AG04450 (cell line): ENCODE results near the gene PVALEF. TPM values are rescaled to one million over a fixed set of nuclear protein-coding genes. Genes with fewer than 3 reads are reported as not detected.

Source experiments
- CTCF ChIA-PET: fragments of 300-600, 350-600 bp; formaldehyde crosslinking; extraction: SDS; loops from one replicate; lab custom pipeline; 2022; ENCODE audit warnings: antibody characterized with exemption, inconsistent platforms; lab: Charles Lee
- POLR2A ChIA-PET: fragments of 350-600 bp; formaldehyde crosslinking; extraction: SDS; loops from one replicate; lab custom pipeline; 2021; ENCODE audit warnings: antibody characterized with exemption, inconsistent platforms; lab: Yijun Ruan, JAX
- DNase-seq: peaks from one replicate; pipeline ENCODE4 v3.0.0-alpha.2; 2011; ENCODE audit warnings: low read depth, low spot score
- H3K27ac ChIP-seq: one replicate; pipeline ENCODE4 v1.5.1; 2012; ENCODE audit warnings: low read depth, low read length, control low read depth
- H3K27me3 ChIP-seq: one replicate; pipeline ENCODE4 v1.6.0; 2012; ENCODE audit warnings: low read length; ENCODE audit not compliant: control insufficient read depth, insufficient read depth
- H3K4me3 ChIP-seq: 2 replicates; pipeline ENCODE4 v1.5.1; 2011; ENCODE audit warnings: mild to moderate bottlenecking, low read depth, low read length, control low read depth
- H3K9me3 ChIP-seq: 2 replicates; pipeline ENCODE4 v1.5.1; 2012; ENCODE audit warnings: low read length; ENCODE audit not compliant: control insufficient read depth, insufficient read depth
- polyA plus RNA-seq: library from polyadenylated mRNA; depleted of rRNA; stranded (reverse); fragments of >200 nt; gene quantifications from 2 replicates; pipeline ENCODE4 v1.2.3, GENCODE V29; 2011
- TF ChIP-seq, protein P1 (sequence below): IDR thresholded peaks from 2 replicates; pipeline ENCODE4 v1.5.1; 2011; ENCODE audit warnings: low read depth, low read length, control low read depth, inconsistent platforms

The PVALEF gene
- polyA plus RNA-seq, 1 experiment, result not detected

DNA sequence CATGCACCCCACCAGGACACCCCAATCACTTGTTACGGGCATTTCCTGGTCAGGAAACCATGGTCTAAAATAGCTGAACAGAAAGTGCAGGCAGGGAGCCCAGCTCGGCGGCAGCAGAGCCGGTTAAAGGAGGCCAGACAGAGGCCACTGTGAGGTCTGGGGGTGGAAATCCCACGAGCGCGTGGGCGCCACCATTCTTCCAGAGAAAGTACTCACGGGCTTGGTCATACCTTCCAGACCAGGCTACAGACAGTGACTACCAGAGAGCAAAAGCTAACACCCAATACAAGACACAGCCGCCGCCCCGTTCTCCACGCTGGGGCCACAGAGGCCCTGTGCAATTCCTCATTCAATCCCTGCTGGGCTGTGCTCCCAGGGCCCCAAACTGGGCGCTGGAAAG is 45.6 kb downstream of the PVALEF start:
- DNase-seq, result no peak
- Histone ChIP-seq H3K4me3 (no peak overlapping the region), H3K27me3 (no peaks in the 10 kb centered on the region), H3K9me3 (no peaks in the 10 kb centered on the region; the same call in 1 of the 2 replicates), H3K27ac (no peak overlapping the region)
- TF ChIP-seq, protein P1, sequence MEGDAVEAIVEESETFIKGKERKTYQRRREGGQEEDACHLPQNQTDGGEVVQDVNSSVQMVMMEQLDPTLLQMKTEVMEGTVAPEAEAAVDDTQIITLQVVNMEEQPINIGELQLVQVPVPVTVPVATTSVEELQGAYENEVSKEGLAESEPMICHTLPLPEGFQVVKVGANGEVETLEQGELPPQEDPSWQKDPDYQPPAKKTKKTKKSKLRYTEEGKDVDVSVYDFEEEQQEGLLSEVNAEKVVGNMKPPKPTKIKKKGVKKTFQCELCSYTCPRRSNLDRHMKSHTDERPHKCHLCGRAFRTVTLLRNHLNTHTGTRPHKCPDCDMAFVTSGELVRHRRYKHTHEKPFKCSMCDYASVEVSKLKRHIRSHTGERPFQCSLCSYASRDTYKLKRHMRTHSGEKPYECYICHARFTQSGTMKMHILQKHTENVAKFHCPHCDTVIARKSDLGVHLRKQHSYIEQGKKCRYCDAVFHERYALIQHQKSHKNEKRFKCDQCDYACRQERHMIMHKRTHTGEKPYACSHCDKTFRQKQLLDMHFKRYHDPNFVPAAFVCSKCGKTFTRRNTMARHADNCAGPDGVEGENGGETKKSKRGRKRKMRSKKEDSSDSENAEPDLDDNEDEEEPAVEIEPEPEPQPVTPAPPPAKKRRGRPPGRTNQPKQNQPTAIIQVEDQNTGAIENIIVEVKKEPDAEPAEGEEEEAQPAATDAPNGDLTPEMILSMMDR, result no peak
- POLR2A ChIA-PET, result no interaction called here
- CTCF ChIA-PET, result interaction anchor here (0.7 kb wide), 1 partner anchor 67 kb away, joined by 4 read pairs; no protein-coding TSS in a partner anchor

DNA sequence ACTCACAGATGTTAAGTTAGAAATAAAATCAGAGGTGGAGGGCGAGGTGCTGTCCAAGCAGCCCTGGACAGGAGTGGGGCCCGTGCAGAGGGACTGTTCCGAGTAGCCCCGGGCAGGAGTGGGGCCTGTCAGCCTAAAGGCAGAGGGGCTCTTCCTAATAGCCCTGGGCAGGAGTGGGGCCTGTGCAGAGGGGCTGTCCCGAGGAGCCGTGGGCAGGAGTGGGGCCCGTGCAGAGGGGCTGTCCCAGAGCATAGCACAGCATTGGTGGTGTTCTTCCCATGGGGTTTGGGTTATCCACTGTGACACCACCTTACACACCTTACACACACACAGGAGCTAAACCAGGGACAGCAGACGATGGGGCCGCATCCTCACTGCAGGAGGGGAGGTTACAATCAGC is 47.1 kb downstream of the PVALEF start:
- POLR2A ChIA-PET, result no interaction called here
- Histone ChIP-seq H3K4me3 (no peak overlapping the region), H3K27ac (no peak overlapping the region), H3K9me3 (no peaks in the 10 kb centered on the region; the same call in 1 of the 2 replicates), H3K27me3 (no peaks in the 10 kb centered on the region)
- CTCF ChIA-PET, result no interaction called here
- no peak for DNase-seq
- TF ChIP-seq, protein P1, result no peak

DNA sequence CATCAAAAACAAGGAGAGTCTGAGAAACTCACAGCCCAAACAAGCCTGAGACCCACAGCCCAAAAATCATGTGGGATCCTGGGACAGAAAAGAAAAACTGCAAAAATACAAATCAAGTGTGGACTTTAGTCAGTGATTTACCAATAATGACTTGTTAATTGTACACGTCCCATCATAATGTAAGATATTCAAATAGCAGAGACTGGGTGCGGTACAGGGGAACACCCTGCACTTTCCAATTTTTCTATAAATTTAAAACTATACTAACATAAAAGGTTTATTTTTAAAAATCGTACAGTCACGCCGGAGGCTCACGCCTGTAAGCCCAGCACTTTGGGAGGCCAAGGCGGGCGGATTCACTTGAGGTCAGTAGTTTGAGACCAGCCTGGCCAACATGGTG is 48.7 kb downstream of the PVALEF start:
- Histone ChIP-seq H3K27ac (no peak overlapping the region), H3K4me3 (no peak overlapping the region), H3K27me3 (no peaks in the 10 kb centered on the region), H3K9me3 (no peaks in the 10 kb centered on the region)
- POLR2A ChIA-PET, result no interaction called here
- CTCF ChIA-PET, result no interaction called here
- DNase-seq, result no peak
- TF ChIP-seq, protein P1, result no peak

DNA sequence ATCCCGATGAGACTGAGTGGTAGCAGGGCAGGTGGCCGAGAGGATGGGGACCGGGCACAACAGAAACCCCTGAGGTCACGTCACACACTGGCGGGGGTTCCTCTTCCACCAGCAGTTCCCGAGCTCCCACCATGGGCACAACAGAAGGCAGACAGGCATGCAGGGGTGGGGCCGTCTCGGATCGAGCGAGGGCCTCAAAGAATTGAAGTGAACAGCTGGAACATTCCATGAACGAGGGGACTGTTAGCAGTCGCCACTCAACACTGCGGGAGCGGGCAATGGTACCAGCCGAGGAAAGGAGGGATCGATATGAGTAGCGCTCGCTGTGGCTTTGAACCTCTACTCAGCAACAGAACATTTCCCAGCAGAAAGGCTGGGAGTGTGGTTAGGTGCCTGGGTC is 52.2 kb downstream of the PVALEF start:
- Histone ChIP-seq H3K4me3 (no peak overlapping the region), H3K27me3 (no peaks in the 10 kb centered on the region), H3K9me3 (no peaks in the 10 kb centered on the region; the same call in 1 of the 2 replicates), H3K27ac (no peak overlapping the region)
- ChIA-PET CTCF (no interaction called here), POLR2A (no interaction called here)
- DNase-seq, result no peak
- TF ChIP-seq, protein P1, result no peak

- no peaks in the 10 kb centered on the region; the same call in 1 of the 2 replicates for H3K9me3 ChIP-seq
- CTCF ChIA-PET, result no interaction called here
- H3K27me3 ChIP-seq, result no peaks in the 10 kb centered on the region
- H3K27ac ChIP-seq, result no peak overlapping the region
- no peak overlapping the region for H3K4me3 ChIP-seq
- TF ChIP-seq, protein P1, result no peak
- no peak for DNase-seq
- POLR2A ChIA-PET, result no interaction called here
Measured at GRCh38 chr17:81218459-81218858, 53.2 kb downstream of the PVALEF start.
